Fibroblast of lung (primary cell): Measurements from ENCODE around the gene ZMYND19. TPM values are rescaled to one million over a fixed set of nuclear protein-coding genes. Genes with fewer than 3 reads are reported as not detected.

Experiments
- DNase-seq, 2 donors: peaks; one replicate each; pipeline versions ENCODE4 v3.0.0 to v3.0.0-alpha.2; 2010; ENCODE audit warnings: low read depth in 2 of 2
- H2AFZ ChIP-seq: 2 replicates; pipeline ENCODE4 v1.5.1; 2012; ENCODE audit warnings: low read length, control low read depth, inconsistent platforms
- H3K27ac ChIP-seq: 2 replicates; pipeline ENCODE4 v1.5.1; 2011; ENCODE audit warnings: low read length, control low read depth; ENCODE audit not compliant: insufficient read depth
- H3K27me3 ChIP-seq: 2 replicates; pipeline ENCODE4 v1.5.1; 2011; ENCODE audit warnings: mild to moderate bottlenecking, low read length; ENCODE audit not compliant: control insufficient read depth, insufficient read depth
- H3K36me3 ChIP-seq: 2 replicates; pipeline ENCODE4 v1.5.1; 2011; ENCODE audit warnings: low read length; ENCODE audit not compliant: control insufficient read depth, insufficient read depth
- H3K4me1 ChIP-seq: 2 replicates; pipeline ENCODE4 v1.5.1; 2011; ENCODE audit warnings: low read length; ENCODE audit not compliant: control insufficient read depth, insufficient read depth; ENCODE audit errors: extremely low read depth
- H3K4me2 ChIP-seq: 2 replicates; pipeline ENCODE4 v1.5.1; 2011; ENCODE audit warnings: low read length, control low read depth; ENCODE audit not compliant: insufficient read depth; ENCODE audit errors: extremely low read depth
- H3K4me3 ChIP-seq, 4 experiments: fragments of 200-600 bp in 1 of 4; sonication (generic) in 1 of 4; replicated peaks in 1 of 4; 2 replicates each; pipeline ENCODE4 v1.5.1; 2011 to 2016; ENCODE audit warnings: low read length in 4 of 4, low read depth in 3 of 4, mild to moderate bottlenecking in 3 of 4, control low read depth in 2 of 4, inconsistent platforms in 1 of 4, mixed read lengths in 1 of 4; ENCODE audit not compliant: insufficient read depth in 1 of 4; ENCODE audit errors: control extremely low read depth in 1 of 4
- H3K79me2 ChIP-seq: 2 replicates; pipeline ENCODE4 v1.5.1; 2012; ENCODE audit warnings: mild to moderate bottlenecking, low read length, inconsistent platforms; ENCODE audit not compliant: control insufficient read depth, insufficient read depth
- H3K9ac ChIP-seq: 2 replicates; pipeline ENCODE4 v1.5.1; 2011; ENCODE audit warnings: mild to moderate bottlenecking, low read length, control low read depth; ENCODE audit not compliant: insufficient read depth
- H3K9me3 ChIP-seq: 2 replicates; pipeline ENCODE4 v1.5.1; 2012; ENCODE audit warnings: low read depth, low read length; ENCODE audit not compliant: control insufficient read depth, insufficient read depth
- H4K20me1 ChIP-seq: 2 replicates; pipeline ENCODE4 v1.5.1; 2011; ENCODE audit warnings: low read length; ENCODE audit not compliant: control insufficient read depth, insufficient read depth; ENCODE audit errors: extremely low read depth
- CTCF ChIP-seq, 2 donors: IDR thresholded peaks in 1 of 2; conservative IDR thresholded peaks in 1 of 2; 1 replicate in 1 of 2; 2 replicates in 1 of 2; pipeline ENCODE4 v1.5.1; 2011 to 2012; ENCODE audit warnings: low read length in 2 of 2, control low read depth in 1 of 2, inconsistent platforms in 1 of 2, low read depth in 1 of 2, mild to moderate bottlenecking in 1 of 2
- EZH2 ChIP-seq: IDR thresholded peaks from 2 replicates; pipeline ENCODE4 v1.5.1; 2012; ENCODE audit warnings: low read length, control low read depth, mild to moderate bottlenecking; ENCODE audit errors: missing control alignments
- polyA plus RNA-seq, 2 donors: library from polyadenylated mRNA; depleted of rRNA in 1 of 2; stranded (reverse) in 1 of 2; unstranded in 1 of 2; fragments of >200 nt; gene quantifications; 2 replicates each; pipeline ENCODE4 v1.2.1, GENCODE V29; 2011 to 2012; ENCODE audit warnings: missing spikeins in 1 of 2
- total RNA-seq: library from RNA; depleted of rRNA; stranded (reverse); fragments of >200 nt; gene quantifications from 2 replicates; pipeline ENCODE4 v1.2.1, GENCODE V29; 2014

ZMYND19 gene
- total and polyA plus RNA-seq, 2 donors (not counting 1 experiment from before 2014, with no cell fraction given), result 11.2 to 12.7 TPM

GRCh38 chr9:137544176-137544760 lies 46.0 kb downstream of the ZMYND19 start:
- Histone ChIP-seq H3K79me2 (no peaks in the 10 kb centered on the region), H3K27me3 (no peaks in the 10 kb centered on the region), H3K4me1 (no peaks in the 10 kb centered on the region), H2AFZ (no peak overlapping the region), H3K4me2 (no peak overlapping the region), H3K27ac (no peak overlapping the region), H3K36me3 (no peaks in the 10 kb centered on the region), H4K20me1 (no peaks in the 10 kb centered on the region), H3K4me3 (no peak overlapping the region), H3K9ac (no peak overlapping the region), H3K9me3 (no peaks in the 10 kb centered on the region)
- peak; percentile 37 to 38 for DNase-seq
- TF ChIP-seq CTCF (conservative IDR thresholded peaks at IDR 0.05 in 1 of 2, IDR thresholded peaks at IDR 0.05 in 1 of 2; ENCODE audit: low read depth in 1 of 2, low read length in 2 of 2) (no peak), EZH2 (no peak)

- Histone ChIP-seq H3K4me1 (no peaks in the 10 kb centered on the region), H3K79me2 (no peaks in the 10 kb centered on the region), H3K4me2 (no peak overlapping the region), H3K9me3 (no peaks in the 10 kb centered on the region), H3K9ac (no peak overlapping the region), H4K20me1 (no peaks in the 10 kb centered on the region), H3K36me3 (no peaks in the 10 kb centered on the region), H3K27me3 (no peaks in the 10 kb centered on the region), H2AFZ (no peak overlapping the region), H3K27ac (no peak overlapping the region), H3K4me3 (no peak overlapping the region)
- no peak for DNase-seq
- no peak for TF ChIP-seq CTCF (conservative IDR thresholded peaks at IDR 0.05 in 1 of 2, IDR thresholded peaks at IDR 0.05 in 1 of 2; ENCODE audit: low read depth in 1 of 2, low read length in 2 of 2)
- TF ChIP-seq EZH2, result no peak
These were observed 46.9 kb downstream of the ZMYND19 start for GRCh38 chr9:137543237-137543963.

- Histone ChIP-seq H3K36me3 (no peaks in the 10 kb centered on the region), H3K79me2 (no peaks in the 10 kb centered on the region), H3K9me3 (no peaks in the 10 kb centered on the region), H3K27ac (no peak overlapping the region), H2AFZ (no peak overlapping the region), H3K27me3 (no peaks in the 10 kb centered on the region), H3K4me1 (no peaks in the 10 kb centered on the region), H3K9ac (no peak overlapping the region), H3K4me2 (no peak overlapping the region), H4K20me1 (no peaks in the 10 kb centered on the region), H3K4me3 (no peak overlapping the region)
- TF ChIP-seq CTCF (conservative IDR thresholded peaks at IDR 0.05 in 1 of 2, IDR thresholded peaks at IDR 0.05 in 1 of 2; ENCODE audit: low read depth in 1 of 2, low read length in 2 of 2) (no peak), EZH2 (no peak)
- DNase-seq, result no peak
These were observed 47.8 kb downstream of the ZMYND19 start for GRCh38 chr9:137542486-137542885.
